Endothelial cell of coronary artery (primary cell): ENCODE measurements around the gene CFAP69. TPM values are rescaled to one million over a fixed set of nuclear protein-coding genes. Genes with fewer than 3 reads are reported as not detected.

Source experiments
- total RNA-seq: library from RNA; depleted of rRNA; stranded (reverse); fragments of >200 nt; gene quantifications from 2 replicates; pipeline ENCODE4 v1.2.3, GENCODE V29; 2014

CFAP69 gene
- total RNA-seq, result 2.2 and 2.4 TPM in 2 replicates

GRCh38 chr7:90244909-90245851 lies at the start of gene CFAP69:
Gene CFAP69 (plus strand): TSS chr7:90245174. CDS start chr7:90245425, 251 bp downstream.

GRCh38 chr7:90211391-90212148 lies 33.4 kb upstream of the CFAP69 start, which contains the start of gene STEAP2:
Gene STEAP2 (plus strand): TSS chr7:90211740. CDS start chr7:90225083, 13,343 bp downstream.

GRCh38 chr7:90320801-90321494 lies 76.0 kb downstream of the CFAP69 start, which contains the start of gene FAM237B:
Gene FAM237B (minus strand): TSS chr7:90321304. CDS start chr7:90319748, 1,556 bp downstream.

GRCh38 chr7:90346336-90347125 lies 101.6 kb downstream of the CFAP69 start, which contains the start of gene GTPBP10:
Gene GTPBP10 (plus strand): TSS chr7:90346716. CDS start chr7:90346742, 26 bp downstream.

Other genes starting within 250 kb of the CFAP69 start
- 8.5 and 10.8 TPM in 2 replicates for gene STEAP1, start 90.7 kb upstream of the CFAP69 start, total RNA-seq
- gene STEAP2, start 33.4 kb upstream of the CFAP69 start, total RNA-seq, result 0.81 and 1.2 TPM in 2 replicates
- gene FAM237B, start 76.1 kb downstream of the CFAP69 start, total RNA-seq, result not detected in 2 replicates
- 8.0 and 8.5 TPM in 2 replicates for gene GTPBP10, start 101.5 kb downstream of the CFAP69 start, total RNA-seq
- gene CLDN12, start 158.3 kb downstream of the CFAP69 start, total RNA-seq, result 5.9 and 15.0 TPM in 2 replicates
- gene PTTG1IP2, start 224.5 kb downstream of the CFAP69 start, total RNA-seq, result not detected in 2 replicates